ENCODE results near the gene TRIM44.

Gene TRIM44

DNA sequence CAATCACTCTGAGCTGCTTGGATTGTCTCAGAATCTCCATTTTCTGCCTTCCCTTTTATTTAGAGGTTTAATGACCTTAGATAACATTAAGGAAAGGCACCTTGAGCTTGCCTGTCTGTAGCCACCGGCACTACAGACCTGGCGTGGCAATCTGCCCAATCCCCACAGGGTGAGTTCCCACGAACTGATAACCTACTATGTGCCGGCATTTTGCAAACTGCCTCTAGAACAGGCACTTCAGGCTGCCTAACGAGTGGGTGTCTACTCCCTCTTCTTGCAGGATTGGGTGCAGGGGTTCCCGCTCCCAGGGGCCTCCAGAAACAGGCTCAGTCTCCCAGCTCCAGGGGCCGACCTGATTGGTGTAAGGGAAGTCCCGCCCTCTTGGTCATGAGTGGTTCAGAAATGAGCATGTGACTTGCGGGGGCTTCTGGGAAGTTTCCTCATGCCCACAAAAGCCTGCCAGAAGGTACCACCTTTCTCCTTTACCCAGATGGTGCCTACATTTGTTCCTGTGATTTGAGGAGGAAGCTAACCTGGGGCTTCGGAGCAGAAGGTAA lies 161.2 kb downstream of the TRIM44 start:
- H3K79me1 ChIP-seq (ENCODE audit: low read length), result no peaks in the 10 kb centered on the region
- H4K8ac ChIP-seq (ENCODE audit: low read depth, low read length), result no peak overlapping the region
- H3K9ac ChIP-seq (ENCODE audit: low read length), result no peak overlapping the region
- no peak overlapping the region for H2BK120ac ChIP-seq (ENCODE audit: low read depth, low read length)
- DNase-seq, result no peak
- H2AK5ac ChIP-seq (ENCODE audit: low read length), result no peak overlapping the region
- no peak overlapping the region for H4K5ac ChIP-seq (ENCODE audit: low read length)
- H3K4me3 ChIP-seq (ENCODE audit: low read length), result no peak overlapping the region
- H3K56ac ChIP-seq (ENCODE audit: low read length), result no peak overlapping the region
- no peak overlapping the region for H3K23ac ChIP-seq (ENCODE audit: low read length)
- no peaks in the 10 kb centered on the region for H3K79me2 ChIP-seq (ENCODE audit: control insufficient read depth, insufficient read depth, low read length)
- H3K4me1 ChIP-seq (ENCODE audit: control insufficient read depth, low read depth, low read length), result no peaks in the 10 kb centered on the region
- H3K36me3 ChIP-seq (ENCODE audit: control insufficient read depth, insufficient read depth, low read length), result no peaks in the 10 kb centered on the region
- H3K18ac ChIP-seq (ENCODE audit: low read length), result no peak overlapping the region
- H3K27ac ChIP-seq (ENCODE audit: low read depth, low read length), result no peak overlapping the region
- H2BK15ac ChIP-seq (replicated peaks; ENCODE audit: low read depth), result no peak overlapping the region
- H3K4me2 ChIP-seq (ENCODE audit: low read length), result no peak overlapping the region
- H2BK5ac ChIP-seq (ENCODE audit: low read length), result no peak overlapping the region
- no peaks in the 10 kb centered on the region for H3K27me3 ChIP-seq (ENCODE audit: insufficient read depth, low read length, poor library complexity)
- no CpG with 5 or more reads among the region's 10 CpGs for WGBS (ENCODE audit: extremely low coverage, insufficient coverage, low lambda C conversion rate)
- no peak overlapping the region for H3K4ac ChIP-seq (ENCODE audit: low read depth, low read length)

DNA sequence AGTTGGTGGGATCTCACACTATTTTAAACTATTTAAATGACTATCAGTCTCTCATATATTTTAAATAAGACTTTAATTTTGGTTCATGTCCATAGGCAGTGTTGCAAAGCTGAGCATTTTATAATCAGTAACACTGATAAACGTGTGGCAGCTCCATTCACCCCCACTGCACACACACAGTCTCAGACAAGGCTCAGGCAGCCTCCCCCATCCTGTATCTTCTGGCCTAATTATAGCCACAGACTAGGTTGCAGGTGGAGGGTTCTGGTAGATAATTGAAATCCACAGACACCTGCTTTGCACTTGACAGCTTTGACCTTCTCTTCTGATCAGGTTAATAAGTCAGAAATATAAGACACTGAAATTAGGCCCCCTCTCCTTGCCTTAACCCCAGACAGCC lies 162.8 kb downstream of the TRIM44 start:
- Histone ChIP-seq H2BK120ac (ENCODE audit: low read depth, low read length) (no peak overlapping the region), H3K27ac (ENCODE audit: low read depth, low read length) (no peak overlapping the region), H3K4me3 (ENCODE audit: low read length) (no peak overlapping the region), H2BK15ac (replicated peaks; ENCODE audit: low read depth) (no peak overlapping the region), H3K23ac (ENCODE audit: low read length) (no peak overlapping the region), H2BK5ac (ENCODE audit: low read length) (no peak overlapping the region), H4K5ac (ENCODE audit: low read length) (no peak overlapping the region), H3K4ac (ENCODE audit: low read depth, low read length) (no peak overlapping the region), H3K36me3 (ENCODE audit: control insufficient read depth, insufficient read depth, low read length) (no peaks in the 10 kb centered on the region), H4K8ac (ENCODE audit: low read depth, low read length) (no peak overlapping the region), H3K4me2 (ENCODE audit: low read length) (no peak overlapping the region), H3K56ac (ENCODE audit: low read length) (no peak overlapping the region), H3K79me1 (ENCODE audit: low read length) (no peaks in the 10 kb centered on the region), H3K18ac (ENCODE audit: low read length) (no peak overlapping the region), H3K9ac (ENCODE audit: low read length) (no peak overlapping the region), H2AK5ac (ENCODE audit: low read length) (no peak overlapping the region), H3K4me1 (ENCODE audit: control insufficient read depth, low read depth, low read length) (no peaks in the 10 kb centered on the region), H3K27me3 (ENCODE audit: insufficient read depth, low read length, poor library complexity) (no peaks in the 10 kb centered on the region), H3K79me2 (ENCODE audit: control insufficient read depth, insufficient read depth, low read length) (no peaks in the 10 kb centered on the region)
- DNase-seq, result no peak
- WGBS (ENCODE audit: extremely low coverage, insufficient coverage, low lambda C conversion rate), result no CpG with 5 or more reads among the region's 1 CpG

DNA sequence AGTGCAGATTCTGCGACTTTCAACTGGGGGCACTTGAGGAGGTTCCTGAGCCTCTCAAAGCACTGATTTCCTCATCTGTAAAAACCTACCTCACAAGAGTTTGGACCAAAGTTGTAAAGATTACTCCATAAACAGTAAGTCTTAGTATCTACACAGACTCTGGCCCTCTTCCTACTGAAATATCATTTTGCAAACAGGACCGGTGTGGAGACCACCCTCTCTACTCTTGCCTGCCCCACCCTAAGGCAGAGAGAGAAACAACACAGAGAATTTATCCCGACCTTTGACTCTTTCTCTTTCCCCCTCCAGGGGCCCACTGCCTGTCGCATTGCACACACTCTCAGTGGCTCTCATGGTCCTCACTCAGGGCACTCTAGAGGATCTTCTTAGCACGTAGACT lies 163.4 kb downstream of the TRIM44 start:
- H3K4me3 ChIP-seq (ENCODE audit: low read length), result no peak overlapping the region
- no peak for DNase-seq
- no peak overlapping the region for H2BK5ac ChIP-seq (ENCODE audit: low read length)
- no peaks in the 10 kb centered on the region for H3K27me3 ChIP-seq (ENCODE audit: insufficient read depth, low read length, poor library complexity)
- no peak overlapping the region for H2BK120ac ChIP-seq (ENCODE audit: low read depth, low read length)
- H3K79me1 ChIP-seq (ENCODE audit: low read length), result no peaks in the 10 kb centered on the region
- H3K56ac ChIP-seq (ENCODE audit: low read length), result no peak overlapping the region
- H3K4me1 ChIP-seq (ENCODE audit: control insufficient read depth, low read depth, low read length), result no peaks in the 10 kb centered on the region
- no peak overlapping the region for H2BK15ac ChIP-seq (replicated peaks; ENCODE audit: low read depth)
- no peak overlapping the region for H4K8ac ChIP-seq (ENCODE audit: low read depth, low read length)
- H3K18ac ChIP-seq (ENCODE audit: low read length), result no peak overlapping the region
- H3K23ac ChIP-seq (ENCODE audit: low read length), result no peak overlapping the region
- no peak overlapping the region for H4K5ac ChIP-seq (ENCODE audit: low read length)
- no peak overlapping the region for H3K9ac ChIP-seq (ENCODE audit: low read length)
- no CpG with 5 or more reads among the region's 5 CpGs for WGBS (ENCODE audit: extremely low coverage, insufficient coverage, low lambda C conversion rate)
- H3K79me2 ChIP-seq (ENCODE audit: control insufficient read depth, insufficient read depth, low read length), result no peaks in the 10 kb centered on the region
- H2AK5ac ChIP-seq (ENCODE audit: low read length), result no peak overlapping the region
- no peak overlapping the region for H3K4ac ChIP-seq (ENCODE audit: low read depth, low read length)
- no peak overlapping the region for H3K4me2 ChIP-seq (ENCODE audit: low read length)
- no peaks in the 10 kb centered on the region for H3K36me3 ChIP-seq (ENCODE audit: control insufficient read depth, insufficient read depth, low read length)
- no peak overlapping the region for H3K27ac ChIP-seq (ENCODE audit: low read depth, low read length)

DNA sequence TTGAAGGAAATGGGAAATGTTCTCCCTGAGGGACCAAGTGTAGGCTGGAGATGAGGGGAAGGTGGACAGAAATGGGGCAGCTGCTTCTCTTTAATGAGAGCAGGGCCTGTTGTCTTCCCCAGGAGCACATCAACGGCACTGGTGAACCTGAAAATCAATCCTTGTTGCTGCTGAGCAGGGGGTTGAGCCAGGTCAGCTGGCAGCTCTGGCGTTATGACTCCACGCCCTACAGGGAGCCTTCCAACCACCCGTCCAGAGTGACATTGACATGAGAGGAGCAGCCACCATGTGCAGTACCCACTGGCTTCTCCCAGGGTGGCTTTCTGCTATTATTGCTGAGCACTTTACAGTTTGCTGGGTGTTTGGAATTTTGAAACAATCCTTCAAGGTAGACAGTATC lies 164.4 kb downstream of the TRIM44 start:
- H3K27ac ChIP-seq (ENCODE audit: low read depth, low read length), result no peak overlapping the region
- H3K4ac ChIP-seq (ENCODE audit: low read depth, low read length), result no peak overlapping the region
- H3K18ac ChIP-seq (ENCODE audit: low read length), result no peak overlapping the region
- H3K4me2 ChIP-seq (ENCODE audit: low read length), result no peak overlapping the region
- no peaks in the 10 kb centered on the region for H3K36me3 ChIP-seq (ENCODE audit: control insufficient read depth, insufficient read depth, low read length)
- no peak for DNase-seq
- no peaks in the 10 kb centered on the region for H3K79me1 ChIP-seq (ENCODE audit: low read length)
- no peak overlapping the region for H3K4me3 ChIP-seq (ENCODE audit: low read length)
- H3K56ac ChIP-seq (ENCODE audit: low read length), result no peak overlapping the region
- H3K23ac ChIP-seq (ENCODE audit: low read length), result no peak overlapping the region
- H3K79me2 ChIP-seq (ENCODE audit: control insufficient read depth, insufficient read depth, low read length), result no peaks in the 10 kb centered on the region
- no peaks in the 10 kb centered on the region for H3K4me1 ChIP-seq (ENCODE audit: control insufficient read depth, low read depth, low read length)
- no peak overlapping the region for H3K9ac ChIP-seq (ENCODE audit: low read length)
- H2AK5ac ChIP-seq (ENCODE audit: low read length), result no peak overlapping the region
- H3K27me3 ChIP-seq (ENCODE audit: insufficient read depth, low read length, poor library complexity), result no peaks in the 10 kb centered on the region
- H2BK120ac ChIP-seq (ENCODE audit: low read depth, low read length), result no peak overlapping the region
- no peak overlapping the region for H4K5ac ChIP-seq (ENCODE audit: low read length)
- no CpG with 5 or more reads among the region's 4 CpGs for WGBS (ENCODE audit: extremely low coverage, insufficient coverage, low lambda C conversion rate)
- no peak overlapping the region for H4K8ac ChIP-seq (ENCODE audit: low read depth, low read length)
- H2BK15ac ChIP-seq (replicated peaks; ENCODE audit: low read depth), result no peak overlapping the region
- no peak overlapping the region for H2BK5ac ChIP-seq (ENCODE audit: low read length)

DNA sequence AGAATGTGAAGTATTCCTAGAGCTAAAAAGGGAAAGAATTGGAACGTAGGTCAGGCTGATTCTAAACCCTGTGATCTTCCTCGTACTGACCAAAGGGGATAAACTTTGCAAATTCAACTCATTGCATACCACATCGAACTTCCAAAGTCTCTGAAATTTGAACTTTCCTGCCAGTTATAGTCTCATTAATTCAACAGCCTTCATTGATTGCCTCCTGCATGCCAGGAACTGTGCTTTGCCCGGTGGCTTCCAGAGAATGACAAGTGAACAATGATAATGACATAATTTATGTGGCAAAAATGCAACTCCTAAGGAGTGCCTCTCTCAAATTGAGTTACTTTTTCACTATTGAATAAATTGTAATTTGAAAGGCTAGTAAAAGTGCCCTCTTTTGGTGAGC lies 173.6 kb downstream of the TRIM44 start:
- H3K27ac ChIP-seq (ENCODE audit: low read depth, low read length), result no peak overlapping the region
- H3K4me1 ChIP-seq (ENCODE audit: control insufficient read depth, low read depth, low read length), result no peaks in the 10 kb centered on the region
- no peak for DNase-seq
- H2BK5ac ChIP-seq (ENCODE audit: low read length), result no peak overlapping the region
- H2BK120ac ChIP-seq (ENCODE audit: low read depth, low read length), result no peak overlapping the region
- no peak overlapping the region for H2AK5ac ChIP-seq (ENCODE audit: low read length)
- H3K27me3 ChIP-seq (ENCODE audit: insufficient read depth, low read length, poor library complexity), result no peaks in the 10 kb centered on the region
- H3K36me3 ChIP-seq (ENCODE audit: control insufficient read depth, insufficient read depth, low read length), result no peaks in the 10 kb centered on the region
- no peak overlapping the region for H3K18ac ChIP-seq (ENCODE audit: low read length)
- no peaks in the 10 kb centered on the region for H3K79me1 ChIP-seq (ENCODE audit: low read length)
- H3K56ac ChIP-seq (ENCODE audit: low read length), result no peak overlapping the region
- H2BK15ac ChIP-seq (replicated peaks; ENCODE audit: low read depth), result no peak overlapping the region
- H3K4me2 ChIP-seq (ENCODE audit: low read length), result no peak overlapping the region
- no CpG with 5 or more reads among the region's 4 CpGs for WGBS (ENCODE audit: extremely low coverage, insufficient coverage, low lambda C conversion rate)
- no peak overlapping the region for H3K23ac ChIP-seq (ENCODE audit: low read length)
- no peaks in the 10 kb centered on the region for H3K79me2 ChIP-seq (ENCODE audit: control insufficient read depth, insufficient read depth, low read length)
- no peak overlapping the region for H4K8ac ChIP-seq (ENCODE audit: low read depth, low read length)
- H3K4me3 ChIP-seq (ENCODE audit: low read length), result no peak overlapping the region
- H3K4ac ChIP-seq (ENCODE audit: low read depth, low read length), result no peak overlapping the region
- no peak overlapping the region for H4K5ac ChIP-seq (ENCODE audit: low read length)
- H3K9ac ChIP-seq (ENCODE audit: low read length), result no peak overlapping the region

DNA sequence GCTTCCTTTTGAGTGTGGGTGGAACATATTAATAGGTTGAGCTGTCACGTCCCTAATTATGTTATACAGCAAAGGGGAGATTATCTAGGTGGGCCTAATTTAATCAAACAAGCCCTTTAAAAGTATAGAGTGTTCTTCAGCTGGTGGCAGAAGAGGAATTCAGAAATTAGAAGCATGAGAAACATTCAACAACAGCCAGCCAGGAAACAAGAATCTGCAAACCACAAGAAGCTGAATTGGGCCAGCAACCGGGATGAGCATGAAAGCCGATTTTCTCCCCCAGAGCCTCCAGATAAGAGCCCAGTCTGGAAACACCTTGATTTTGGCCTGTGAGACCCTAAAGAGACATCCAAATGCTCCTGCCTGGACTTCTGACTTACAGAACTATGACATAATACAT lies 175.5 kb downstream of the TRIM44 start:
- no CpG with 5 or more reads among the region's 3 CpGs for WGBS (ENCODE audit: extremely low coverage, insufficient coverage, low lambda C conversion rate)
- Histone ChIP-seq H3K79me2 (ENCODE audit: control insufficient read depth, insufficient read depth, low read length) (no peaks in the 10 kb centered on the region), H3K27me3 (ENCODE audit: insufficient read depth, low read length, poor library complexity) (no peaks in the 10 kb centered on the region), H2BK15ac (replicated peaks; ENCODE audit: low read depth) (no peak overlapping the region), H3K4me3 (ENCODE audit: low read length) (no peak overlapping the region), H3K36me3 (ENCODE audit: control insufficient read depth, insufficient read depth, low read length) (no peaks in the 10 kb centered on the region), H3K4ac (ENCODE audit: low read depth, low read length) (no peak overlapping the region), H3K18ac (ENCODE audit: low read length) (no peak overlapping the region), H4K8ac (ENCODE audit: low read depth, low read length) (no peak overlapping the region), H3K23ac (ENCODE audit: low read length) (no peak overlapping the region), H3K4me2 (ENCODE audit: low read length) (no peak overlapping the region), H2BK120ac (ENCODE audit: low read depth, low read length) (no peak overlapping the region), H2AK5ac (ENCODE audit: low read length) (no peak overlapping the region), H3K56ac (ENCODE audit: low read length) (no peak overlapping the region), H4K5ac (ENCODE audit: low read length) (no peak overlapping the region), H3K79me1 (ENCODE audit: low read length) (no peaks in the 10 kb centered on the region), H3K9ac (ENCODE audit: low read length) (no peak overlapping the region), H3K4me1 (ENCODE audit: control insufficient read depth, low read depth, low read length) (no peaks in the 10 kb centered on the region), H3K27ac (ENCODE audit: low read depth, low read length) (no peak overlapping the region), H2BK5ac (ENCODE audit: low read length) (no peak overlapping the region)
- DNase-seq, result no peak
